Naive B cell (primary cell): Measurements from ENCODE around the gene FOXD4. TPM values are rescaled to one million over a fixed set of nuclear protein-coding genes. Genes with fewer than 3 reads are reported as not detected.
A peak's percentile ranks its signal among the peaks of the same experiment; 100 is the strongest.
"Not testable (repeated sequence)": the region's sequence is repeated elsewhere in the genome, so short reads cannot be mapped to it uniquely, and the experiment has no call there.

Source experiments
- ATAC-seq, 2 donors: fragments of 150-1000 bp; cut with Tn5 transposase; 2 replicates each; pipeline ENCODE4 v1.10.0; 2021; ENCODE audit warnings: low read depth in 2 of 2, mild to moderate bottlenecking in 2 of 2, moderate library complexity in 2 of 2
- DNase-seq: peaks from one replicate; pipeline ENCODE4 v3.0.0; 2022
- H3K27ac Mint-ChIP-seq, 6 donors: one replicate each; pipeline ENCODE4 v1.8.0; 2020 to 2022; ENCODE audit warnings: mild to moderate bottlenecking in 6 of 6, mixed read lengths in 6 of 6, moderate library complexity in 5 of 6, inconsistent platforms in 2 of 6
- H3K27me3 Mint-ChIP-seq, 3 donors: one replicate each; pipeline ENCODE4 v1.8.0; 2021 to 2022; ENCODE audit warnings: mixed read lengths in 3 of 3, mild to moderate bottlenecking in 1 of 3
- H3K36me3 Mint-ChIP-seq, 2 donors: one replicate each; pipeline ENCODE4 v1.8.0; 2020 to 2022; ENCODE audit warnings: mixed read lengths in 2 of 2, inconsistent platforms in 1 of 2, mild to moderate bottlenecking in 1 of 2
- H3K4me1 Mint-ChIP-seq, 3 donors: one replicate each; pipeline ENCODE4 v1.8.0; 2020 to 2022; ENCODE audit warnings: mixed read lengths in 3 of 3, inconsistent platforms in 1 of 3, mild to moderate bottlenecking in 1 of 3, moderate library complexity in 1 of 3
- H3K4me3 Mint-ChIP-seq, 8 donors: one replicate each; pipeline ENCODE4 v1.8.0; 2020 to 2022; ENCODE audit warnings: mild to moderate bottlenecking in 8 of 8, mixed read lengths in 8 of 8, moderate library complexity in 8 of 8, inconsistent platforms in 2 of 8
- H3K9me3 Mint-ChIP-seq, 7 donors: one replicate each; pipeline ENCODE4 v1.8.0; 2020 to 2022; ENCODE audit warnings: mixed read lengths in 7 of 7, mild to moderate bottlenecking in 5 of 7, inconsistent platforms in 2 of 7, moderate library complexity in 1 of 7
- polyA plus RNA-seq, 6 donors: library from polyadenylated mRNA; unstranded; fragments of 300-500 nt; fragmentation: Illumina TruSeq; gene quantifications; one replicate each; pipeline ENCODE4 v1.2.3, GENCODE V29; 2021; ENCODE audit warnings: low read depth in 6 of 6

FOXD4 gene
- polyA plus RNA-seq = not detected

GRCh38 chr9:117995-118467 is at the start of gene FOXD4:
FOXD4 (minus strand) TSS chr9:118417; CDS start chr9:118119, 298 bp downstream.
- not testable (repeated sequence) for ATAC-seq, DNase-seq, H3K9me3 Mint-ChIP-seq
- Mint-ChIP-seq H3K36me3 (peaks cover 5 to 12% of the 10 kb centered on the region in 2 donors), H3K27ac (peak within 1 kb of the TSS in 2 of 6 donors; percentile 69 to 94), H3K4me1 (peaks cover 10 to 25% (median 24%) of the 10 kb centered on the region in 3 donors), H3K4me3 (peak within 1 kb of the TSS; percentile 65 to 89 (median 80)), H3K27me3 (peaks cover 15 to 42% (median 27%) of the 10 kb centered on the region in 3 donors)

- H3K9me3 Mint-ChIP-seq, ATAC-seq, H3K36me3 Mint-ChIP-seq, H3K4me1 Mint-ChIP-seq, H3K4me3 Mint-ChIP-seq, H3K27ac Mint-ChIP-seq, DNase-seq, H3K27me3 Mint-ChIP-seq: not testable (repeated sequence)
Observed at GRCh38 chr9:159871-160270, 41.7 kb upstream of the FOXD4 start.

GRCh38 chr9:151173-151572 is 33.0 kb upstream of the FOXD4 start:
- not testable (repeated sequence) for H3K4me1 Mint-ChIP-seq, ATAC-seq, H3K36me3 Mint-ChIP-seq, H3K27ac Mint-ChIP-seq, H3K9me3 Mint-ChIP-seq, H3K4me3 Mint-ChIP-seq, DNase-seq, H3K27me3 Mint-ChIP-seq

GRCh38 chr9:139880-140279 is 21.7 kb upstream of the FOXD4 start:
- not testable (repeated sequence) for H3K4me3 Mint-ChIP-seq, DNase-seq, H3K4me1 Mint-ChIP-seq, H3K36me3 Mint-ChIP-seq, H3K27ac Mint-ChIP-seq, H3K27me3 Mint-ChIP-seq, H3K9me3 Mint-ChIP-seq, ATAC-seq

GRCh38 chr9:117144-117994 is 848 bp downstream of the FOXD4 start:
- Mint-ChIP-seq H3K27me3 (peaks cover 15 to 47% (median 31%) of the 10 kb centered on the region in 3 donors), H3K4me3 (peak overlapping the region; percentile 65 to 89 (median 80)), H3K27ac (peak overlapping the region in 2 of 6 donors; percentile 69 to 94), H3K4me1 (peaks cover 10 to 28% (median 25%) of the 10 kb centered on the region in 3 donors), H3K36me3 (peaks cover 5 to 12% of the 10 kb centered on the region in 2 donors)
- ATAC-seq, H3K9me3 Mint-ChIP-seq: not testable (repeated sequence)
- peak; percentile 57 for DNase-seq

- not testable (repeated sequence) for H3K9me3 Mint-ChIP-seq, ATAC-seq
- H3K4me3 Mint-ChIP-seq = peak overlapping the region; percentile 0 to 77 (median 62)
- DNase-seq = peak; percentile 14
- H3K27me3 Mint-ChIP-seq = peaks cover 15 to 48% (median 32%) of the 10 kb centered on the region in 3 donors
- H3K4me1 Mint-ChIP-seq = peaks cover 10 to 28% (median 25%) of the 10 kb centered on the region in 3 donors
- H3K27ac Mint-ChIP-seq = peak overlapping the region in 2 of 6 donors; percentile 16 to 32
- H3K36me3 Mint-ChIP-seq = peaks cover 5 to 12% of the 10 kb centered on the region in 2 donors
Observed at GRCh38 chr9:116239-117077, 1.8 kb downstream of the FOXD4 start.

- peaks cover 10 to 28% (median 25%) of the 10 kb centered on the region in 3 donors for H3K4me1 Mint-ChIP-seq
- peaks cover 15 to 48% (median 29%) of the 10 kb centered on the region in 3 donors for H3K27me3 Mint-ChIP-seq
- H3K27ac Mint-ChIP-seq = peak overlapping the region in 3 of 6 donors; percentile 65 to 84 (median 72)
- ATAC-seq, DNase-seq, H3K36me3 Mint-ChIP-seq, H3K9me3 Mint-ChIP-seq: not testable (repeated sequence)
- peak overlapping the region; percentile 72 to 90 (median 82) for H3K4me3 Mint-ChIP-seq
Observed at GRCh38 chr9:115118-115451, 3.1 kb downstream of the FOXD4 start.

GRCh38 chr9:114267-115117 is 3.7 kb downstream of the FOXD4 start:
- DNase-seq = peak; percentile 17
- H3K4me3 Mint-ChIP-seq = peak overlapping the region; percentile 72 to 90 (median 84)
- not testable (repeated sequence) for H3K9me3 Mint-ChIP-seq, H3K36me3 Mint-ChIP-seq
- H3K27ac Mint-ChIP-seq = peak overlapping the region in 4 of 6 donors; percentile 65 to 93 (median 81)
- peak in 1 of 2 donors; percentile 11 for ATAC-seq
- peaks cover 17 to 52% (median 33%) of the 10 kb centered on the region in 3 donors for H3K27me3 Mint-ChIP-seq
- H3K4me1 Mint-ChIP-seq = peaks cover 10 to 28% (median 25%) of the 10 kb centered on the region in 3 donors

GRCh38 chr9:113468-114266 is 4.5 kb downstream of the FOXD4 start:
- DNase-seq = peak; percentile 49
- Mint-ChIP-seq H3K27ac (peak overlapping the region in 4 of 6 donors; percentile 56 to 90 (median 76)), H3K4me1 (peaks cover 7 to 28% (median 25%) of the 10 kb centered on the region in 3 donors), H3K4me3 (peak overlapping the region; percentile 72 to 90 (median 82)), H3K27me3 (peaks cover 23 to 57% (median 38%) of the 10 kb centered on the region in 3 donors)
- peak; percentile 75 to 78 for ATAC-seq
- H3K36me3 Mint-ChIP-seq, H3K9me3 Mint-ChIP-seq: not testable (repeated sequence)

GRCh38 chr9:112589-113467 is 5.4 kb downstream of the FOXD4 start:
- peak overlapping the region in 2 of 6 donors; percentile 18 to 74 for H3K27ac Mint-ChIP-seq
- peaks cover 7 to 24% (median 21%) of the 10 kb centered on the region in 3 donors for H3K4me1 Mint-ChIP-seq
- not testable (repeated sequence) for DNase-seq, ATAC-seq, H3K9me3 Mint-ChIP-seq, H3K36me3 Mint-ChIP-seq
- peaks cover 20 to 54% (median 41%) of the 10 kb centered on the region in 3 donors for H3K27me3 Mint-ChIP-seq
- H3K4me3 Mint-ChIP-seq = peak overlapping the region; percentile 12 to 80 (median 32)

GRCh38 chr9:110672-111071 is 7.5 kb downstream of the FOXD4 start:
- H3K9me3 Mint-ChIP-seq, DNase-seq, H3K27ac Mint-ChIP-seq, H3K4me3 Mint-ChIP-seq, H3K36me3 Mint-ChIP-seq, ATAC-seq: not testable (repeated sequence)
- Mint-ChIP-seq H3K27me3 (peaks cover 37 to 57% (median 45%) of the 10 kb centered on the region in 3 donors), H3K4me1 (peaks cover 7 to 15% (median 14%) of the 10 kb centered on the region in 3 donors)
